T-helper 9 cell (primary cell): ENCODE data around the gene RNF166.
A peak's percentile ranks its signal among the peaks of the same experiment; 100 is the strongest.

ENCODE experiments used
- DNase-seq: peaks from one replicate; pipeline ENCODE4 v3.0.0-alpha.2; 2020

The RNF166 gene

GRCh38 chr16:88705801-88706228 is 393 bp downstream of the RNF166 start:
- DNase-seq = no peak

GRCh38 chr16:88705076-88705684 is 1.0 kb downstream of the RNF166 start:
- no peak for DNase-seq

- DNase-seq = peak; percentile 60
Observed at GRCh38 chr16:88703486-88704309, 2.5 kb downstream of the RNF166 start.

- DNase-seq = no peak
Observed at GRCh38 chr16:88702371-88703210, 3.6 kb downstream of the RNF166 start.

GRCh38 chr16:88701581-88702370 is 4.4 kb downstream of the RNF166 start:
- no peak for DNase-seq

- peak; percentile 95 for DNase-seq
Observed at GRCh38 chr16:88700636-88701482, 5.3 kb downstream of the RNF166 start.

- no peak for DNase-seq
Observed at GRCh38 chr16:88700322-88700635, 5.9 kb downstream of the RNF166 start.

- no peak for DNase-seq
Observed at GRCh38 chr16:88699180-88699579, 7.0 kb downstream of the RNF166 start.

- DNase-seq = no peak
Observed at GRCh38 chr16:88698646-88699045, 7.6 kb downstream of the RNF166 start.

- no peak for DNase-seq
Observed at GRCh38 chr16:88697831-88698615, 8.2 kb downstream of the RNF166 start.

- no peak for DNase-seq
Observed at GRCh38 chr16:88697116-88697830, 8.9 kb downstream of the RNF166 start.

- DNase-seq = no peak
Observed at GRCh38 chr16:88696441-88696840, 9.8 kb downstream of the RNF166 start.

- no peak for DNase-seq
Observed at GRCh38 chr16:88695753-88696152, 10.5 kb downstream of the RNF166 start.

GRCh38 chr16:88695218-88695617 is 11.0 kb downstream of the RNF166 start:
- DNase-seq = no peak

GRCh38 chr16:88694221-88695087 is 11.8 kb downstream of the RNF166 start:
- DNase-seq = no peak

- no peak for DNase-seq
Observed at GRCh38 chr16:88693420-88694177, 12.6 kb downstream of the RNF166 start.

- DNase-seq = no peak
Observed at GRCh38 chr16:88692861-88693260, 13.3 kb downstream of the RNF166 start.

GRCh38 chr16:88691924-88692560 is 14.2 kb downstream of the RNF166 start:
- DNase-seq = no peak
